Measurements from ENCODE around the gene DCAF7.

DCAF7 gene, protein sequence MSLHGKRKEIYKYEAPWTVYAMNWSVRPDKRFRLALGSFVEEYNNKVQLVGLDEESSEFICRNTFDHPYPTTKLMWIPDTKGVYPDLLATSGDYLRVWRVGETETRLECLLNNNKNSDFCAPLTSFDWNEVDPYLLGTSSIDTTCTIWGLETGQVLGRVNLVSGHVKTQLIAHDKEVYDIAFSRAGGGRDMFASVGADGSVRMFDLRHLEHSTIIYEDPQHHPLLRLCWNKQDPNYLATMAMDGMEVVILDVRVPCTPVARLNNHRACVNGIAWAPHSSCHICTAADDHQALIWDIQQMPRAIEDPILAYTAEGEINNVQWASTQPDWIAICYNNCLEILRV

DNA sequence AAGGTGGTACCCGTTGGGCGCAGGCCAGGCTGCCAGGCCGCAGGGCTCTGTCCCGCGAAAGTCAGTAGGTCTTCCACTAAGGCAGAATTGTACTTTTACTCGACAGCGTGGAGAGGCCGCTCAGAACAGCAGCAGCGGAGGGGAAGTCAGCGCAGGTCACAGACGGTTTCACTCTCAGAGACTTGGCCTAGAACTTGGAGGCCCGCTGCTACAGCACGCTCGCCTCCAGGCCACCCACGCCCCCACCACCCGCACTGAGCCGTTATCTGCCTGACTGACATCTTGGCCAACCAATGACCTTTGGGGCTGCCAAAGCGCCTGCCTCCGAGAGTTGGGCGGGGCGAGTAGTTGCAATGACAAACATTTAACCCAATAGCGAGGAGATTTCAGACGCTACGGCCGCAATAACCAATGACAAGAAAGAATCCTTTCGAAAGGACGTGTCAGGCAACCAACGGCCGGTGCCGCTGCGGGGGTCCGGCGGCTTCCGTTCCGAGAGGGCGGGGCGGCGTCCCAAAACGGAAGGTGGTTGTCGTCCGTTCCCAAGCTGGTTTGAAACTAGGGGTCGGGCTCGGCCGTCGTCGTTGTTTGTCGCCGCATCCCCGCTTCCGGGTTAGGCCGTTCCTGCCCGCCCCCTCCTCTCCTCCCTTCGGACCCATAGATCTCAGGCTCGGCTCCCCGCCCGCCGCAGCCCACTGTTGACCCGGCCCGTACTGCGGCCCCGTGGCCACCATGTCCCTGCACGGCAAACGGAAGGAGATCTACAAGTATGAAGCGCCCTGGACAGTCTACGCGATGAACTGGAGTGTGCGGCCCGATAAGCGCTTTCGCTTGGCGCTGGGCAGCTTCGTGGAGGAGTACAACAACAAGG is at the start of gene DCAF7:
Gene DCAF7, plus strand, starts transcription at position 532 of the 871 bp plus-strand sequence. Its CDS starts 201 bp downstream, at position 733.
- DNase-seq: peak; percentile 99

DNA sequence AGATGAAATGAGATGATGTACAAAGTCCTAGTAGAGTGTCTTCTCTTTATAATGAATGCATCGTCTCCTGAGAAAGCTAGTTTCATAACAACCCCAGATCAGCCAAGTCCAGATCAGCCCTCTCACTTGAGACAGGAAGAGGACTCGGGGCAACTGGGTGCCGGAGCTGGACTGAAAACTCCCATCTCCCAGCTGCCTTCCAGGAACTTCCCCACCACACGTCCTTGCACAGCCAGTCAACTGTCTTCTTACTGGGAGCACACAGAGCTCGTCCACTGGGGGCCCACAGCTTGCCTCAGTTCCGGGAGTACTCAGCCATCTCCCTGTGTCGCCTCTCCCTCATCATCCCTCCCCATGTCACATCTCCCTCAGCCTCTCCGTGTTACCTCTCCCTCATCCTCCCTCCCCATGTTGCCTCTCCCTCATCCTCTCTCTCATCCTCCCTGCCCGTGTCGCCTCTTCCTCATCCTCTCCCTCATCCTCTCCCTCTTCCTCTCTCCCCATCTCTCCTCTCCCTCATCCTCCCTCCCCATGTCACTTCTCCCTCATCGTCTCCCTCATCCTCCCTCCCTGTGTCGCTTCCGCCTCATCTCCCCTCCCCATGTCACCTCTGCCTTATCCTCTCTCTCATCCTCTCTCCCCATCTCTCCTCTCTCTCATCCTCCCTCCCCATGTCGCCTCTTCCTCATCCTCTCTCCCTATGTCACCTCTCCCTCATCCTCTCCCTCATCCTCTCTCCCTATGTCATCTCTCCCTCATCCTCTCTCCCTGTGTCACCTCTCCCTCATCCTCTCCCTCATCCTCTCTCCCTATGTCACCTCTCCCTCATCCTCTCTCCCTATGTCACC is 49.5 kb upstream of the DCAF7 start:
- no peak for DNase-seq

GRCh38 chr17:63503341-63503705 is 47.0 kb upstream of the DCAF7 start:
- DNase-seq: peak; percentile 29

DNA sequence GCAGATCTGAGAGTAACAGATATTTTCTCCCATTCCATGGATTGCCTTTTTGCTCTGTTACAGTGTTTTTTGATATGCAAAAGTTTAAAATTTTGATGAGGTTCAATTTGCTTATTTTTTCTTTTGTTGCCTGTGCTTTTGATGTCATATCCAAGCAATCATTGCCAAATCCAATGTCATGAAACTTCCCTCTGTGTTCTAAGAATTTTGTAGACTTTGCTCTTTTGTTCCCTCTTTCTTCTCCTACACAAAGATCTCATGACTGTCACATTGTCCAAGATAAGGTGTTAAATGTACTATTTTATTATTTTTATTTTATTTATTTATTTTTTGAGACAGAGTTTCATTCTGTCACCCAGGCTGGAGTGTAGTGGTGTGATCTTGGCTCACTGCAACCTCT is 46.0 kb upstream of the DCAF7 start:
- DNase-seq: no peak

DNA sequence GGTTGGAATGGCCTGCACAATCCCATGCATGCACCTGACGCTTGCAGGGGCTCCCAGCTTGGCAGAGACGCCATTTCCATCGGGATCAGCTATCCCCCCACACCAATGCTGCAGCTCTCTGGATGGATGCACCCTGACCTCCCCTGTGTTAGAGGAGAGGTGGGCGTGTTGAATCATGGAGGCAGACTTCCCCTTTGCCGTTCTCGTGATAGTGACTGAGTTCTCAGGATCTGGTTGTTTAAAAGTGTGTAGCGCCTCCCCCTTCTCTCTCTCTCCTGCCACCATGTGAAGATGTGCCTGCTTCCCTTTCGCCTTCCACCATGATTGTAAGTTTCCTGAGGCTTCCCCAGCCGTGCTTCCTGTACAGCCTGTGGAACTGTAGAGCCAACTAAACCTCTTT is 44.9 kb upstream of the DCAF7 start:
- no peak for DNase-seq

GRCh38 chr17:63506627-63507026 is 43.6 kb upstream of the DCAF7 start:
- DNase-seq: no peak

DNA sequence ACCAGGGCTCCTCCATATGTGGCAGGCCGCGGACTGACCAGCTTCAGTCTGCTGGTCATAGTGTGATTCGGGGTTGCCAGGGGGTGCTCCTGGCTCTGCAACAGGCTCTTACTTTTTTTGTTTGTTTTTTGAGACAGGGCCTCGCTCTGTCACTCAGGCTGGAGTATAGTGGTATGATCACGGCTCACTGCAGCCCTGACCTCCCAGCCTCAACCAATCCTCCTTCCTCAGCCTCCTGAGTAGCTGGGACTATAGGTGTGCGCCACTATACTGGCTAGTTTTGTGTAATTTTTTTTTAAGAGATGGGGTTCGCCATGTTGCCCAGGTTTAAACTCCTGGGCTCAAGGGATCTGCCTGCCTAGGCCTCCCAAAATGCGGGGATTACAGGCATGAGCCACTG is 38.9 kb upstream of the DCAF7 start:
- DNase-seq: no peak

DNA sequence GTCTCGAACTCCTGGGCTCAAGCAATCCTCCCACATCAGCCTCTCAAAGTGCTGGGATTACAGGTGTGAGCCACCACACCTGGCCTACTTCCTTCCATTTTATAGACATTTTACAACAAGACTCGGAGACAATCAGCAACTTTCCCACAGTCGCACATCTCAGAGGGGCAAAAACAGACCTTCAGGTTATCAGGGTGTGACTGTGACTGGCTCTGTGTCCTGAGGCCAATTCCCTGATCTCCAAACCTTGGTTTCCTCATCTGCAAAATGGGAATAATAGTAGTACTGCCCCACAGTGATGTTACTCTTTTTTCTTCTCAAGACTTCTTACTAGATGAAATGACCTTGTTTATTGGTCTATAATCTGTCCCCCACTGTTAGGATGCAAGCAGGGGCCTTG is 37.9 kb upstream of the DCAF7 start:
- DNase-seq: no peak

- no peak for DNase-seq
These were observed 37.2 kb upstream of the DCAF7 start for GRCh38 chr17:63512896-63513644.

DNA sequence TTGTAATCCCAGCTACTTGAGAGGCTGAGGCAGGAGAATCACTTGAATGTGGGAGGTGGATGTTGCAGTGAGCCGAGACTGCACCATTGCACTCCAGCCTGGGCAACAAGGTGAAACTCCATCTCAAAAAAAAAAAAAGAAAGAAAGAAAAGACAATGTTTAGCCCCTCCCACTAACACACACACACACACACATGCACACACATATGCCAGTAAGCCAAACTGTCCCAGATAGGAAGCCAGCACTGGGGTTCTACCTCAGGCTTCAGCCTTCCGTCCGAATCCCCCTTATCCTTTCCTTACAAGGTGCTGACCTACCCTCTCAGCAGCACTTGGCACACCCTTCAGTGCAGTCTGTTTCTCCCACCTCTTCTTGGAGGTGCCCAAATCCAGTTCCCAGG is 35.8 kb upstream of the DCAF7 start:
- DNase-seq: no peak

DNA sequence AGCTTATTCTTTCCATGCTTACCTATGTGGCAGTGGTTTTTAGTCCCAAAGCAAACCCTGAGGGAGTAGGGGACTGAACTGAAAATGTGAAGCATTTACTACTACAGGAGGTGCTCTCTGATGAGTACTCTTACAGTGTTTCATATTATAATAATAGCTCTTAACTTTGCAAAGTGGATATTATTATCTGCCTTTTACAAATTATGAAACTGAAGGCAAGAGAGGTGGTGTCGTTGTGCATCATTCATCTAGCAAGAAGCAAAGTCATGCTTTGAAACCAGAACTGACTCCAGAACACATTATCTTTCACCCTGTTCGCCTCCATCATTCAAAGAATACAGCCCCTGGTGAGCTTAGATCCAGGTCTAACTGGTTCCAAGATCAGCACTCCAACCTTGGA is 35.3 kb upstream of the DCAF7 start:
- no peak for DNase-seq

DNA sequence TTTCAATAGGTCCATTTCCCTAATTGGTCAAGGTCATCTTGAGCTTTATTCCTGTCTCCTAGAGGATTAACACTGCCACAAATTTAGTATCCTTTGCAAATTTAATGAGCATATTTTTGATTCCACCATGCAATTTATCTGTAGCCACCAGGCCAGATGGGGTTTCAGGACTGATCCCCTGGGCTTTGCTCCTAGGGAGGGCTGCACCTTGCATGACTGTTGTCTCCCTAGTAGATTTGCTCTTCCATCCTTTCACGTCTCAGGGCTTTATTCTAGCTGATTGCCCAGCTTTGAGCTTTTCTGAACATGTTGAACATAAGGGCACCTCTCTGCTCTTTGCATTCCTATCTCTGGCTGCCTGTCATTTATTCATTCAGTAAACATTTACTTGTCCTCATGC is 34.9 kb upstream of the DCAF7 start:
- DNase-seq: no peak

DNA sequence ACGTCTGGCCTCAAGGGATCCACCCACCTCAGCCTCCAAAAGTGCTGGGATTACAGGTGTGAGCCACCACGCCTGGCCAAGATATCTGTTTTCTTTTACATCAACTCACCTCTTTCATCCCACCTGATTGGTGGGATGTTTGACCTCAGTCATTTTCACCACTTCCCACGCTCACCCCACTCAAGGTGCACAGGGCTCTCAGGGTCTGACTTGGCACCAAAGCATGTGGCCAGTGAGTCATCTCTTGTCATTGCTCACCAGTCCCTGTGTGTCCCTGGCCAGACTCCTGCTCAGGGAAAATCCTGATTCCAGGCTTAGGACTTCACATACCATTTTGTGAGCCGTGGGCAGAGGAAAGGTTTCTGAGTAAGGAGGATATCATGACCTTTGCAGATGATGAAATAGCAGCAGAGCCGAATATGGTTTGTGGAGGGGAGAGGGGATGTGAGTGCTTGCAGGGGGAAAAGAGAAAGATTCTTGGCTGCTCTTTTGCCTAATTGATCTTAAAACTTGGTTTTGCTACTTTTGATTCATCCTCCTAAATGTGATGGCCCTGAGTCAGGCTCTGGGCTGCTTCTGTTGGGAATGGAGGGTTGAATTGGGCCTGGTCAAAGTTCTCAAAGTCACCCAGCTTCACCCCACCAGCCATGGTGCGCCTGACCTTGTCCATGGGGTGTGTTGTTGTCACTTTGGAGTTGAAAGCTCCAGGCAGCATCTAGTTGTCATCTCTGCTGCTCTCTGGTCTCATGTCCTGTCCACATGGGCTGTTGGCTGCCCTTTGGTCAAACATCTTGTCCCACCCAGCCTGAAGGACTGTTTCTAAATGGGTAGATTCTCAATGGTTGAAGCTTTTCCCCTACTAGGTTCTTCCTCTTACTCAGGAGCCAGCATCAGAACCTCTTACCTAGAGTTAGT is 33.1 kb upstream of the DCAF7 start:
- no peak for DNase-seq

DNA sequence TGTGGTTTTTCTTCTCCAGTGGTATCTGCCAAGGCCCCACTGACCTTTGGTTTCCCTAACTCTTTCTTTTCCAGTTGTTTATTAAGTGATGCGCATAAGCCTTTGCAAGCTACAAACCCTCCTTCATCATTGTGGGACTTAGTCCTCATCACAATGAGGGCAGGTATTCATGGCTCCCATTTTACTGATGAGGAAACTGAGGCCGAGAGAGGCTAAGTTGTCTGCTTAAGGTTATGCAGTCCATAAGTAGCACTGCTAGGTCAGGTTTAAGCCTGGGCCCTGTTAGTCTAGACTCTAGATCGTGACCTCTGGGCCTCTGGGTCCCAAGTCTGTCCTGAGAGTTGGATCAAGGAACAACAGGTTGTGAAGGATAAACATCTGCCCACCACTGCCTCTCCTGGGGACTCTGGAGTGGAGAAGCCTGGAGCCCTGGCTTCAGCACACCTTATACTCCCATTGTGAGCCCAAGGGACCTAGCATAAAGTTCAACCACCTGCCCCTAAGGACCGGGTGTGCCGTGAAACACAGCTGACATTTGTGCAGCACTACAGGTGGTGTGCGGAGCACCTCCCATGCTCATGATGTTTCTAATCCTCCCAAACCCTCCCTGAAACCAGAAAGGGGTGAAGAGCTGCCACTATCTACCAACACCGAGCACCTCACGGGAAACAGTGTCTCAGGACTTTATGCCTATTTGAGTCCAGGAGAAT is 32.3 kb upstream of the DCAF7 start:
- DNase-seq: no peak

DNA sequence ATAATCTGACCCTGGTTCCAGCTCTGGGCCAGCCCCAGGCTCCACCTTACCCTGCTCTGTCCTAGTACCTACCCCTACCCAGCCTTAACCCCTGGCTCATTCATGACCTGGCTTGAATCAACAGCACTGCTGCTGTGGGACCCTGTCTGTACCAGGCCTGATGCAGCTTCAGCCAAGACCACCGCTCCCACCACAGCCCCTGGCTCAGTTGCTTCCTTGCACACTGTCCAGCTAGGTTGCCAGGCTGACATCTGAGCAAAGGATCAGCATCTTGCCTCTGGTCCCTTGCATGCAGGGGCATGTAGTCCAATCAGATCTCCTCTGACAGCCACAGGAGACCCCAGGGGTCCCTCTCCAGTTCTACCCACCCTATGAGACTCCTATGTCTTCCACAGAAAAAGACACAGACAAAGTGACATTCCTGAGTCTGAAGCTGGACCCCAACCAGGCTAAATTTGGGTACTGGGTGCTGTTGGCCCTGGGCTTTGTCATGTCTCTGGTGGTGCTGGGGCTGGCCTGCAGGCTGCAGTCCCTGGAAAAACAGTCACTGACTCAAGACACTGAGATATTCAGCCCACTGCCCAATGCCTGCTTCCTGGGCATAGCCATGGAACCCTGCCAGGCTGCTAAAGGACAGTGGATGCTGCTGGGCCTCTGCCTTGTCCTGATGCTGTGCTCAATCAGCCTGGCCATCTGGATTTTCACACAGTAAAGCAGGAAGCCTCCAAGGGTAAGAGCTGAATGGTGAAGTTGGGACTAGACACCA is 31.0 kb upstream of the DCAF7 start:
- no peak for DNase-seq

DNA sequence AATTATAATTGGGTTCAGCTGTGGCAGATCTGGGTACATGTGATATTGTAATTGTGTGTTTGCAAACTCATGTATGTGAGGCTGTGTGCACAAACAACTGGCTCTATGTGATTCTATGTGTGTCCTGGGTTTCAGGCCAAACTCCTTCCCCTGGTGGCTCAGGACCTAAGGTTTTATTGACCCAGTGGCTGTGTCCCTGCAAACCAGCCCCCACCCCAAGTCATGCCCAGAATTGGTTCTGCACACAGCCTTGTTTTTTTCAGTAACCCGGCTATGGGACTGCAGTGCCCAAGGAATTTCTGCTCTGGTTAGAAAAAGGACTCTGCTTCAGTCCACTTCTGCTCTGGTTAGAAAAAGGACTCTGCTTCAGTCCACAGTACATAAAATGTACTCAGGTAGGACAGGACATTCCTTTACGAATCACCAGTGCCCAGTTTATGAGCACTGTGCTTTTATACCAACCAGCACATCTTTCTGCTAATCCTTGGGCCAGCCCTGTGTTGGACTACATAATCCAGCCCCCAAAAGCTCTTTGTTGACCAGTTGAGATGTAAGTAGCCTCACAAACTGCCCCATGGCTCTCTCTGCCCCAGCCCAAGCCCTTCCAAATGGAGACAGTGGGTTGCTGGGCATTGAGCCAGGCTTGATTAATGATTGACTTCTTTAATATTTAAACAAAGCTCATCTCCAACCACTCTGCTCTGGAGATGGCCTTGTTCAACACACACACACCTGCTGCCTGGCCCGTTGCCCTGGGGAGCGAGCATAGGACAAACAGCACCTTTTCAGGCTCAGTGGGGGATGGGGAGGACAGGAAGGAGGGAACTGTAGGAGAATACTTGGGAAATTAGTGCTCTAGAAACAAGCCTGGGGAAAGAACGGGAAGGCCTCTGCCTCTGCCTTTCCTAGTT is 30.1 kb upstream of the DCAF7 start:
- DNase-seq: peak; percentile 96

DNA sequence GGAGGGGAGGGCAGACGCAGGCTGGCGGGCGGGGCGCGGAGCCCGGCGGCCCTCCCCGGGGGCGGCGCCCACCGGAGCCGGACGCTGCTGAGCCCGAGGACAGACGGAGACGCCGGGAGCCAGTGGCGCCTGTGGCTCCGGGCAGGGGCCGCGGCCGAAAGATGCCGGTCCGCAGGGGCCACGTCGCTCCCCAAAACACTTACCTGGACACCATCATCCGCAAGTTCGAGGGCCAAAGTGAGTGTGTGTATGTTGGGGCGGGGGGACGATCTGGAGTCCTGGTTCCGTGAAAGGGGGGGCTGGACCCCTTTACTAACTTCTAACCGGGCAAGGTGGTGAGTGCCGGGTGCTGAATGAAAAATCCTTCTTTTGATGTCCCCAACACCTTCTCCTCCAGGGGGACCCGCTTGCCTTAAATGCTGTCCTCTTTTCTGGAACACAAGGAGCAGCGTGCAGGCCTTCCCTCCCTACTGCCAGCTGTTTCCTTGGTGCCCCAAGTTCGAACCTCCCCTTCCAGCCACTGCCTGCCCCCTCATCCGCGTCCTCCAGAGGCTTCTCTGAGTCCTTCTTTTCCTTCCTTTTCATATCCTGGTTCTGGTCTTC is 26.9 kb upstream of the DCAF7 start, which contains the start of gene KCNH6:
Gene KCNH6, plus strand, starts transcription at position 106 of the 603 bp plus-strand sequence. Its CDS starts 56 bp downstream, at position 162.
- DNase-seq: no peak

GRCh38 chr17:63524051-63524450 is 26.2 kb upstream of the DCAF7 start:
- no peak for DNase-seq

Measured in NCI-H146 (cell line).